H1 (cell line): ENCODE measurements around the gene MACROD2. TPM values are rescaled to one million over a fixed set of nuclear protein-coding genes. Genes with fewer than 3 reads are reported as not detected.

Experiments used
- CTCF ChIA-PET: fragments of 300-600 bp; sonication (Branson Sonifier 250); formaldehyde crosslinking; loops from one replicate; lab custom pipeline; 2021; ENCODE audit not compliant: partially characterized antibody; lab: Charles Lee
- POLR2A ChIA-PET: fragments of 300-600 bp; sonication (Branson Sonifier 250); formaldehyde crosslinking; loops from one replicate; lab custom pipeline; 2021; ENCODE audit warnings: inconsistent platforms; ENCODE audit not compliant: partially characterized antibody; lab: Charles Lee
- DNase-seq, 2 experiments: peaks; one replicate each; pipeline versions ENCODE4 v3.0.0 to v3.0.0-alpha.2; 2010 to 2022; ENCODE audit warnings: low spot score in 2 of 2, low read depth in 1 of 2, mixed read lengths in 1 of 2
- FAIRE-seq: peaks from 2 replicates; lab custom pipeline; 2011; peaks lifted over from hg19 to GRCh38; lab: Jason Lieb, UNC
- H2AFZ ChIP-seq: 2 replicates; pipeline ENCODE4 v1.8.1; 2012; ENCODE audit warnings: low read length, inconsistent platforms
- H2AK5ac ChIP-seq: 2 replicates; pipeline ENCODE4 v1.6.1; 2013; ENCODE audit warnings: low read depth, low read length
- H2BK120ac ChIP-seq: replicated peaks from 2 replicates; pipeline ENCODE3; 2013; ENCODE audit warnings: low read depth, low read length, inconsistent platforms
- H2BK12ac ChIP-seq: 2 replicates; pipeline ENCODE4 v1.6.1; 2013; ENCODE audit warnings: low read depth, low read length
- H2BK15ac ChIP-seq: 2 replicates; pipeline ENCODE4 v1.6.1; 2013; ENCODE audit warnings: low read length
- H2BK20ac ChIP-seq: 2 replicates; pipeline ENCODE4 v1.6.1; 2013; ENCODE audit warnings: low read length
- H2BK5ac ChIP-seq: 2 replicates; pipeline ENCODE4 v1.6.1; 2013; ENCODE audit warnings: low read depth, low read length
- H3K14ac ChIP-seq: 2 replicates; pipeline ENCODE4 v1.6.1; 2013; ENCODE audit warnings: inconsistent platforms; ENCODE audit not compliant: insufficient read length
- H3K18ac ChIP-seq: 2 replicates; pipeline ENCODE4 v1.6.1; 2013; ENCODE audit warnings: low read length; ENCODE audit errors: extremely low read depth
- H3K23ac ChIP-seq: 2 replicates; pipeline ENCODE4 v1.6.1; 2013; ENCODE audit warnings: inconsistent platforms; ENCODE audit not compliant: insufficient read length
- H3K23me2 ChIP-seq: 2 replicates; pipeline ENCODE4 v1.6.1; 2013; ENCODE audit warnings: low read depth, low read length
- H3K27ac ChIP-seq: 2 replicates; pipeline ENCODE4 v1.6.1; 2011; ENCODE audit warnings: low read depth, low read length, inconsistent platforms
- H3K27me3 ChIP-seq, 4 experiments: replicated peaks in 1 of 4; 1 replicate in 1 of 4; 2 replicates in 3 of 4; pipeline versions ENCODE4 v1.6.1 to v1.8.1; 2011 to 2013; ENCODE audit warnings: low read length in 3 of 4, mild to moderate bottlenecking in 3 of 4, inconsistent platforms in 2 of 4, mixed read lengths in 2 of 4, moderate library complexity in 1 of 4; ENCODE audit not compliant: control insufficient read depth in 3 of 4, insufficient read depth in 3 of 4; ENCODE audit errors: extremely low read depth in 1 of 4
- H3K36me3 ChIP-seq, 4 experiments: 2 replicates each; pipeline versions ENCODE4 v1.6.1 to v1.8.1; 2011 to 2013; ENCODE audit warnings: mild to moderate bottlenecking in 4 of 4, low read length in 3 of 4, moderate library complexity in 2 of 4, control low read depth in 1 of 4, inconsistent platforms in 1 of 4; ENCODE audit not compliant: insufficient read depth in 4 of 4, control insufficient read depth in 2 of 4
- H3K4ac ChIP-seq: replicated peaks from 2 replicates; pipeline ENCODE3; 2013; ENCODE audit warnings: low read length, low read depth, mixed read lengths, inconsistent platforms; ENCODE audit not compliant: insufficient read length
- H3K4me1 ChIP-seq, 4 experiments: replicated peaks in 1 of 4; 1 replicate in 1 of 4; 2 replicates in 3 of 4; pipeline versions ENCODE4 v1.6.1 to v1.8.1; 2011 to 2013; ENCODE audit warnings: low read length in 3 of 4, inconsistent platforms in 2 of 4, mixed read lengths in 1 of 4; ENCODE audit not compliant: insufficient read depth in 4 of 4, control insufficient read depth in 3 of 4
- H3K4me2 ChIP-seq, 2 experiments: 2 replicates each; pipeline versions ENCODE4 v1.6.1 to v1.8.1; 2011 to 2013; ENCODE audit warnings: low read depth in 2 of 2, low read length in 2 of 2, control low read depth in 1 of 2, inconsistent platforms in 1 of 2, mild to moderate bottlenecking in 1 of 2; ENCODE audit not compliant: insufficient read depth in 1 of 2
- H3K4me3 ChIP-seq, 4 experiments: fragments of 200-600, 300-600 bp in 1 of 4; sonication (generic), shearing (Covaris generic), sonication (Bioruptor Twin) in 1 of 4; 2 replicates each; pipeline versions ENCODE4 v1.5.1 to v1.8.1; 2011 to 2016; ENCODE audit warnings: low read length in 4 of 4, low read depth in 3 of 4, control low read depth in 2 of 4, inconsistent platforms in 2 of 4, mild to moderate bottlenecking in 2 of 4, mixed read lengths in 1 of 4, moderate library complexity in 1 of 4; ENCODE audit not compliant: insufficient read depth in 2 of 4; ENCODE audit errors: extremely low read depth in 1 of 4
- H3K56ac ChIP-seq: replicated peaks from 2 replicates; pipeline ENCODE3; 2013; ENCODE audit warnings: low read depth, mild to moderate bottlenecking, mixed read lengths, low read length, inconsistent platforms; ENCODE audit not compliant: insufficient read length
- H3K79me1 ChIP-seq: 2 replicates; pipeline ENCODE4 v1.6.1; 2013; ENCODE audit warnings: low read depth, low read length, control low read depth
- H3K79me2 ChIP-seq, 2 experiments: 2 replicates each; pipeline versions ENCODE4 v1.6.1 to v1.8.1; 2012 to 2013; ENCODE audit warnings: low read length in 2 of 2, mild to moderate bottlenecking in 2 of 2, inconsistent platforms in 1 of 2; ENCODE audit not compliant: insufficient read depth in 2 of 2, control insufficient read depth in 1 of 2
- H3K9ac ChIP-seq, 4 experiments: replicated peaks in 1 of 4; 1 replicate in 1 of 4; 2 replicates in 3 of 4; pipeline versions ENCODE4 v1.6.1 to v1.8.1; 2011 to 2013; ENCODE audit warnings: low read depth in 3 of 4, low read length in 3 of 4, control low read depth in 2 of 4, mild to moderate bottlenecking in 2 of 4, moderate library complexity in 2 of 4, inconsistent platforms in 1 of 4; ENCODE audit errors: extremely low read depth in 1 of 4
- H3K9me3 ChIP-seq, 2 experiments: 2 replicates each; pipeline versions ENCODE4 v1.6.1 to v1.8.1; 2012 to 2013; ENCODE audit warnings: mild to moderate bottlenecking in 2 of 2, moderate library complexity in 2 of 2, control low read depth in 1 of 2, inconsistent platforms in 1 of 2, low read depth in 1 of 2, low read length in 1 of 2, mixed read lengths in 1 of 2; ENCODE audit not compliant: insufficient read depth in 2 of 2
- H4K20me1 ChIP-seq, 2 experiments: replicated peaks in 1 of 2; 2 replicates each; pipeline versions ENCODE3 to v1.8.1; 2011 to 2013; ENCODE audit warnings: inconsistent platforms in 2 of 2, low read length in 2 of 2, mild to moderate bottlenecking in 1 of 2; ENCODE audit not compliant: insufficient read depth in 2 of 2, control insufficient read depth in 1 of 2
- H4K5ac ChIP-seq: 2 replicates; pipeline ENCODE4 v1.6.1; 2013; ENCODE audit warnings: low read length, low read depth, mixed read lengths, inconsistent platforms; ENCODE audit not compliant: insufficient read length
- H4K8ac ChIP-seq: 2 replicates; pipeline ENCODE4 v1.8.0; 2013; ENCODE audit warnings: mild to moderate bottlenecking, moderate library complexity, low read length, inconsistent platforms; ENCODE audit not compliant: insufficient read depth; ENCODE audit errors: extremely low read depth
- H4K91ac ChIP-seq: replicated peaks from 2 replicates; pipeline ENCODE3; 2013; ENCODE audit warnings: low read length, mixed read lengths, inconsistent platforms; ENCODE audit not compliant: insufficient read length
- BRCA1 ChIP-seq: IDR thresholded peaks from 2 replicates; pipeline ENCODE4 v1.6.1; 2012; ENCODE audit warnings: low read depth, low read length, improper control_type of control experiment
- CBX8 ChIP-seq: fragments of 300-800, 300-1000 bp; sonication (generic); IDR thresholded peaks from 2 replicates; pipeline ENCODE4 v1.7.1; 2016; ENCODE audit warnings: low read depth, low read length, borderline replicate concordance
- NANOG ChIP-seq: IDR thresholded peaks from 2 replicates; pipeline ENCODE4 v1.6.1; 2011; ENCODE audit warnings: low read length, low read depth, mild to moderate bottlenecking, inconsistent platforms; ENCODE audit not compliant: insufficient read depth, poor library complexity, severe bottlenecking
- RNF2 ChIP-seq: fragments of 200-900, 300-1000 bp; sonication (generic); IDR thresholded peaks from 2 replicates; pipeline ENCODE4 v1.7.1; 2016; ENCODE audit warnings: borderline replicate concordance, low read depth, mild to moderate bottlenecking, antibody characterized with exemption, low read length; ENCODE audit not compliant: poor library complexity, severe bottlenecking; ENCODE audit errors: missing control alignments
- SIX5 ChIP-seq: IDR thresholded peaks from 2 replicates; pipeline ENCODE4 v1.6.1; 2011; ENCODE audit warnings: mild to moderate bottlenecking, low read depth, low read length
- WGBS, 2 experiments: shearing (Covaris generic) in 1 of 2; methylation state at CpG; one replicate each; pipeline versions ENCODE4 v1.1.6 to v1.1.7; 2013 to 2015; ENCODE audit warnings: low lambda C conversion rate in 2 of 2, mixed read lengths in 2 of 2, inconsistent platforms in 1 of 2, low coverage in 1 of 2, missing lambda C conversion rate in 1 of 2; ENCODE audit not compliant: insufficient replicate concordance in 2 of 2, insufficient coverage in 1 of 2, insufficient read length in 1 of 2; ENCODE audit errors: extremely low coverage in 1 of 2, missing lambda C conversion rate in 1 of 2; 5-methylcytosine and 5-hydroxymethylcytosine counted together
- polyA plus RNA-seq, 7 experiments: library from polyadenylated mRNA; depleted of rRNA in 3 of 7; stranded (reverse) in 5 of 7; unstranded in 2 of 7; fragments of >200 nt in 5 of 7; fragments of 200-250 nt in 2 of 7; gene quantifications; 1 replicate in 5 of 7; 2 replicates in 1 of 7; 4 replicates in 1 of 7; pipeline versions ENCODE4 v1.2.1 to v1.2.3, GENCODE V29; 2011 to 2013; ENCODE audit warnings: missing spikeins in 2 of 7, mixed read lengths in 2 of 7
- total RNA-seq: library from RNA; stranded (reverse); fragmentation: NEBNext Ultra II Directional; extraction: Animal tissue kit (Norgen Biotek cat#: 25700); gene quantifications from 2 replicates; pipeline ENCODE4 v1.2.1, GENCODE V29; 2021

Gene MACROD2
- total and polyA plus RNA-seq, 2 of the 8 experiments (the other 6 are each of a cell fraction or from before 2014, with no cell fraction given): 0.70 to 3.9 TPM

DNA sequence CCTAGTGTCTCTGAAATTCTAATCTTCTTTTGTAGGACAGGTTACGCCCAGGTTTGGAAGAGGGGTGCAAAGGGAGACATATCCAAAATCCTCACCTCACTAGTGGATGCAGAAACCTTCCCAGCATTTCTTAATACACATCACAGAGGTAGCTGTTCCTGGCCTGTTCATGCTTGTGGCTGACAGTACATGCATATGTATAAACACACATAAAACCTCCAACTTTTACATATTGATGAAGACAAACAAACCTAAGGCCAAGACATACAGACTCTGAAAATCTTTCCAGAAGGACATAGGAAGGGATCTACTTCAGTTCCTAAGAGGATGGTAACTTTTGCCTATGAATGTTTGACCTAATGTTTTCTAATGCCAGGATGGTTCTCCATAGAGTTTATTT is 1214.2 kb downstream of the MACROD2 start:
- no peak overlapping the region for H3K14ac ChIP-seq
- no peak overlapping the region for H3K4ac ChIP-seq
- H3K4me2 ChIP-seq: no peak overlapping the region
- no peak overlapping the region for H2BK5ac ChIP-seq
- no peak overlapping the region for H3K18ac ChIP-seq
- H3K27ac ChIP-seq: no peak overlapping the region
- H2BK12ac ChIP-seq: no peak overlapping the region
- 90% methylated on average over 1 of the region's 1 CpG; no CpG with 5 or more reads in 1 of the 2 experiments for WGBS, 2 experiments
- no peak overlapping the region for H4K5ac ChIP-seq
- DNase-seq (no peak), FAIRE-seq (no peak)
- H2AFZ ChIP-seq: no peak overlapping the region
- no peak overlapping the region for H3K4me3 ChIP-seq
- H4K8ac ChIP-seq: no peak overlapping the region
- no peak overlapping the region for H2BK15ac ChIP-seq
- H4K20me1 ChIP-seq: no peaks in the 10 kb centered on the region
- H3K23me2 ChIP-seq: no peaks in the 10 kb centered on the region
- no peak overlapping the region for H3K23ac ChIP-seq
- TF ChIP-seq CBX8 (no peak), RNF2 (no peak), SIX5 (no peak), NANOG (no peak), BRCA1 (no peak)
- ChIA-PET POLR2A (no interaction called here), CTCF (no interaction called here)
- H3K4me1 ChIP-seq: no peaks in the 10 kb centered on the region
- no peak overlapping the region for H2AK5ac ChIP-seq
- no peaks in the 10 kb centered on the region for H3K79me2 ChIP-seq
- no peak overlapping the region for H4K91ac ChIP-seq
- H3K79me1 ChIP-seq: no peaks in the 10 kb centered on the region
- no peaks in the 10 kb centered on the region for H3K36me3 ChIP-seq
- no peak overlapping the region for H3K56ac ChIP-seq
- H2BK120ac ChIP-seq: no peak overlapping the region
- no peak overlapping the region for H2BK20ac ChIP-seq
- peaks cover 0 to 4% of the 10 kb centered on the region in 2 experiments; a peak in 1 of 4 replicates for H3K9me3 ChIP-seq
- no peaks in the 10 kb centered on the region for H3K27me3 ChIP-seq
- H3K9ac ChIP-seq: no peak overlapping the region
